GM21737 (cell line): ENCODE measurements around the gene MRPL34.

Experiments used
- ATAC-seq: cut with Tn5 transposase; IDR thresholded peaks from one replicate; pipeline ENCODE4 v1.9.1; 2021; ENCODE audit warnings: mild to moderate bottlenecking, moderate library complexity; ENCODE audit not compliant: unreplicated experiment

The MRPL34 gene

DNA sequence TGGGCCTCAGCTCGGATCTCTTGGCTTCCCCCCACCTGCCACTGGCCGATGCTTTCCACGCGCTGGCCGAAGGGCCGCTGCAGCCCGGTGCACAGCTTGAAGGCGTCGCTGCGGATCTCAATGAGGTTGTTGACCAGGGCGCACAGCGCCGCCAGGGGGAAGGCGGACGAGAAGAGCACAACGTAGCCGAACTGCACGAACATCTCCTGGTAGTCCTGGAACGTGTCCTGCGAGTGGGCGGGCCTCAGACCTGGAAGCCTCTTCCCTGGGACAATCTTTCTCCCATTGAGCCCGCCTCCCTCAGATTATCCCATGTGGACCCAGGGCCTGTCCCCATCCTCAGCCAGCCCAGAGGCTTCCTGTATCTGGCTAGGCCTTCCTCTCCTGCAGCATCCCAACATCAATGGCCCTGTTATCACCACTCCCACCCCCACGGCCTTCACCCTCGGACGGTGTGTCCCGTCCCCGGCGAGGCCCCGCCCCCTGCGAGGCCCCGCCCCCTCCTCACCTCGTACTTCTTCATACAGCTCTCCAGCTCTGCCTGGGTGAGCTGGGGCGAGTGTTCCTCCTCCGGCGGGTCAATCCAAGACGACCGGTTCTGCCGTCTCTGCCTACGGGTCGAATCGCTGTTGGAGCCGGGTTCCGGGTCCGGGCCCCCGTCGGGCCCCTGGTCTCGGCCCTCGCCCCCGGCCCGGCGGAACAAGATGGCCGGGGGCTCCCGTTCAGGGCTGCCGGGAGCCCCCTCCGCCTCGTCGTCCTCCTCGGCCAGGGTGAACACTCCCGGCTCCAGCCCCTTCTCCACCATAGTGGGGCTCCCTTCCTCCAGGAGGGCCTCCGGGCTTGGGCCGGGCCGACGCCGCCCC is 22.2 kb downstream of the MRPL34 start:
- ATAC-seq = no peak

DNA sequence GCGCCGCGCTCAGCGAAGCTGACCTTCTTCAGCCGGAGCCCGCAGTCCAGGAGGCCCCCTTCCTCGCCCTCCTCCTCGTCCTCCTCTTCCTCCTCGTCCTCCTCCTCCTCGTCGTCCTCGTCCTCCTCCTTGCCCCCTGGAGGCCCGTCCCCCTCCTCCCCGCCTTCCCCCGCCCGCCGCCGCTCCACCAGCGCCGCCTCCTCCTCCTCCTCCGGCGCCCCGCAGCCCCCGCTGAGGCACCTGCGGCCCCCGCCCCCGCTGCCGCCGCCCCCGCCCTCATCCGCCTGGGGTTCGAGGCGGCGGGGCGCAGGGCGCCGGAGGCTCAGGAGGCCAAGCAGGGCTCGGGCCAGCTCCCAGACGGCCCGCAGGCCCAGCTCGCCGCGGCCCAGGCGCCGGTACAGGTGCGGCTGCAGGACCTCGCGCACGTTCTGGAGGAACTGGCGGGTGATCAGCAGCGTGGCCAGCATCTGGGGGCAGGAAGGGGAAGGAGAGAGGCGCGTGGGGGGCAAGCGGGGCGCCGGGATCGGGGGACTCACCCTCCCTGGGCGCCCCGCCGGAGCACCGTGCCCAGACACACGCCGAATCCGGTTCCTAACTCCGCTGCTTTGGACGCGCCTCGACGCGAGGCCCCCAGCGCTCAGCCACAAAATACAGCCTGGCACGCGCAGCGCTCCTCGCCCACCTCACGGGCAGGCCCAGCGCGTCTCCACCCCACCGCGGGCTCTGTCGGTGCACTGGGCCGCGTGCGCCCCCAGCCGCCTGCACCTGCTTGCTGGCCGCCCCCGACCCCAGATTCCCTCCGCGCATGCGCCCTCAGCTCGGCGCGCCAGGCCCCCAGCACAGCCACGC is 23.1 kb downstream of the MRPL34 start:
- ATAC-seq = no peak

- no peak for ATAC-seq
Observed at GRCh38 chr19:17329366-17330261, 23.9 kb downstream of the MRPL34 start.

GRCh38 chr19:17330262-17331044 is 24.8 kb downstream of the MRPL34 start:
- ATAC-seq = no peak

DNA sequence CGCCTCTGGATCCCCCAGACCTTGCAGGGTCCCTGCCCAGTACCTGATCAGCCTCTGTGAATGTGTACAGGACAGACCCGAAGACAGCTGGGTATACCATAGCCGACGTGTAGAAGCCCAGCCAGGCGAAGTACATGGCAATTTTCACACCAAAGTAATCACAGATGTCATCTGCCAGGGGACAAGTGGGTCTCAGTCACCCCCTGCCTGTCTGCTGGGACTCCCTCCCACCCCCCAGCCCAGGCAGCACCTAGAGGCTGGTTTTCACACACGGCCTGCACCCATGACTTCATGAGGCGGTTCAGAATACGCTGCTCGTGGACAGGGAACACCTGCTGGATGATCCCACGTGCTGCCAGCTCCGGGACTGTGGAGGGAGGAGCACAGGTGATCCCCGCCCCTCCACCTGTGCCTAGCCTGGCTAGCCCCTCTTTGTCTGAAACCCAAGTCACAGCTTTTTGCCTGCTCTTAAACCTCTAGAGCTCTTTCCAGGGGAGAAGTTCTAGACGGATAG is 25.4 kb downstream of the MRPL34 start:
- no peak for ATAC-seq

DNA sequence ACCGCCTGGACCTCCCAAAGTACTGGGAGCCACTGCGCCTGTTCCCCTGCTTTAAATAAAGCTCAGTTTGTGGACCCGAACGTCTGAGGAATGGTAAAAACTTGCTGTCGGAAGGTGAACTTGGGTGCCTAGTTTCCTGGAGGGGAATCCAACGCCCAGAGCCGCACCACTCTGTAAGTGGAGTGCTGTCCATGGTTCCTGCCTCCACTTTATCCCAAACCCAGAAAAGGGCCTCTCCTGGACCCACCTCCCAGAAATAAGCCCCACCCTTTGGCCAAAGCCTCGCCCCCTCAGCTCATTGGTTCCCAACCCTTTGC is 26.6 kb downstream of the MRPL34 start:
- ATAC-seq = no peak

DNA sequence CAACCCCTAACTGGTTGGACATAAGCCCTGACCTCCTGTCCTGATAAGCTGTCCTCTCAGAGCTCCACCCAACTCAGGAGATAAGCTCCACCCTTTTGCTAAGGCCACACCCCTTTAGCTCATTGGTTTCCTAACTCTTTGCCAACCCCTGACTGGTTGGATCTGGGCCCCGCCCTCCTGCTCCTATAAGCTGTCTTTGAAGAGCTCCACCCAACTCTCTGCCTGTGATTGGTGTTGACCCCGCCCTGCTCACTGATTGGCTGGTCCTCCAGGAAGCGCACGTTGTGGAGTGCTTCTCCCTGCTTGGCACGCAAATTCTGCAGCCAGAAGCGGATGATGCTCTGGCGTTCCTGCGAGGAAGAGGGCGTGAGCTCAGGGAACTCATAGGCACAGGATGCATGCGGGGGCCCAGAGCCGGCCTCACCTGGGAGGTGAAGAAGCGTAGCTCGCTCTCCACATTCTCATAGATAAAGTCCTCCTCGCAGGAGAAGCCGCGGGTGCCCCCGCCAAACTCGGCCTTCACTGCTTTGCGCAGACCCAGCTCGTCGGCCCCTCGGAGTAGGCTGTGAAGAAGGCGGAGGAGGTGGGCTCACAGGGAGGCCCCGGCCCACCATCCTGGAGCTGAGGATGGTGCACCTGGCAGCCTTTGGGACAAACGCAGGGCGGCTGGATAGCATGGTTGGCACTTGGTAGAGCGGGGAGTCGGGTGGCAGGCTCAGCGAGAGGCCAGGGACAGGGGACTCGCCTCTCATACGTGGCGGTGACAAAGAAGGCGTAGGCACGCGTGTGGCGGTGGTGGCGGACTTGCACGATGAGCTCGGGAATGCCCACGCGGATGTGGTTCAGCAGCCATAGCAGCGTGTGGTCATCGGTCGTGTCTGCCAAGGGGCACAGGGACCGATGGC is 27.3 kb downstream of the MRPL34 start:
- no peak for ATAC-seq

DNA sequence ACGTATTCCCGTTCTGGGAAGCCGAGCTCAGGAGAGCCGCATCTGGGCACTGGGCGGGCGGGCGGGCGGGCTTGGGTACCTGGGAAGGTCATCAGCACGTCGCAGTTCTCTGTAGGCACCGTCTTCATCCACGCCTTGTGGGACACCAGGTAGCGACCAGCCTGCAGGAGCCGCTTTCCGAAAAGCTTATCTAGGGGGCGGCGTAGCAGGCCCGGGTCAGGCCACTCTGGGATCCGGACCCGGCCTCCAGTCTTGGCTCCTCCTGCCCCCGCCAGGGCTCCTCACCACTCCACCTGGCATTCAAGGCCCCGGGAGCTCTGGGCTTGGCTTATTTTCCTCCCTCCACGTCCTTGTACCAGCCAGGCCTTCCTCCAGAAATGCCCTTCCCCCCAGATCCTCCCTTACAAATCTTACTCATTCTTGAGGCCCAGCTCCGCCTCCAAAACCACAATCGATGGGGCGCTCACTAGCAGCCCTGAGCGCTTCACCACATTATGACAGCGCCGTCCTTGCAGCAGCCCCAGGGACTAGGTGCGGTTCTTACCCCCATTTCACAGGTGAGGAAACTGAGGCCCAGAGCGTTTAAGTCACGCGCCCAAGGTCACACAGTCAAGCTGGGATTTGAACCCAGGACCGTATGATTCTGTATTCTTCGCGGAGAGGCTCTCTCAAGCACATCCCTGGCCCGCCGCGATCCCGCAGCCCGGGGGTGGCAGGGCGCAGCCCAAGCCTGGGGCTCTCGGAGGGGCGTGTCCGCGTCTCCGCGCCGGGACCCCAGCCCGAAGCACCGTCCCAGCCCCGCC is 28.1 kb downstream of the MRPL34 start:
- ATAC-seq = no peak

- peak; percentile 43 for ATAC-seq
Observed at GRCh38 chr19:17334414-17335409, 29.0 kb downstream of the MRPL34 start, which contains the start of gene ANO8. ANO8 (minus strand) TSS chr19:17334855; CDS start chr19:17334670, 185 bp downstream.

- ATAC-seq = no peak
Observed at GRCh38 chr19:17335575-17335974, 29.9 kb downstream of the MRPL34 start.

GRCh38 chr19:17336872-17337674 is 31.4 kb downstream of the MRPL34 start, which contains the start of gene GTPBP3:
GTPBP3 (plus strand) TSS chr19:17337553; CDS start chr19:17337612, 59 bp downstream.
- ATAC-seq = peak; percentile 67

DNA sequence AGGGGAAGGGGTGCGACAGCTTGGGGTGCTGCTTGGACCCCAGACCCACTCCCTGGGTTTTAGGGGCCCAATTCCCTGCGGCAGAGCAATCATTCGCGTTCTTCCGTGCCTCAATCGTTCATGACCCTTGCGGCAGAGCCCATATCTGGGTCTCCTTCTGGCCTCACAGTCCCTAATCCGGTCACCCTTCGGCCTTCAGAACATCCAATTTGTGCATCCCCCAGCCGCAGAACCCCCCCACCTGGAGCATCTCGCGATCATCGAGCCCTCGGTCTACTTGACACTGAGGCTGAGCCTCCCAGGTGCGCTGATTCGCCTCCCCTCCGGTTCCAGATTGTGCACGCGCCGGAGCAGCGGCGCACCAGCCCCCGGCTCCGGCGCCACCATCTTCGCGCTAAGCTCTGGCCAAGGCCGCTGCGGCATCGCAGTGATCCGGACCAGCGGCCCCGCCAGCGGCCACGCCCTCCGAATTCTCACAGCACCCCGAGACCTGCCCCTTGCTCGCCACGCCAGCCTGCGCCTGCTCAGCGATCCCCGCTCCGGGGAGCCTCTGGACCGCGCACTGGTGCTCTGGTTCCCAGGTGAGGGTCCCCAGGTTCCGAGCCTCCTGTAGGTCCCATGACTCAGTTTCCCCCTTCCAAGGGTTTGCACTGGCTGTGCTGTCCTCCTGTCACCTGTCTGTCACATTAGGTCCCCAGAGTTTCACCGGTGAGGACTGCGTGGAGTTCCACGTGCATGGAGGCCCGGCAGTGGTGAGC is 32.2 kb downstream of the MRPL34 start:
- no peak for ATAC-seq

DNA sequence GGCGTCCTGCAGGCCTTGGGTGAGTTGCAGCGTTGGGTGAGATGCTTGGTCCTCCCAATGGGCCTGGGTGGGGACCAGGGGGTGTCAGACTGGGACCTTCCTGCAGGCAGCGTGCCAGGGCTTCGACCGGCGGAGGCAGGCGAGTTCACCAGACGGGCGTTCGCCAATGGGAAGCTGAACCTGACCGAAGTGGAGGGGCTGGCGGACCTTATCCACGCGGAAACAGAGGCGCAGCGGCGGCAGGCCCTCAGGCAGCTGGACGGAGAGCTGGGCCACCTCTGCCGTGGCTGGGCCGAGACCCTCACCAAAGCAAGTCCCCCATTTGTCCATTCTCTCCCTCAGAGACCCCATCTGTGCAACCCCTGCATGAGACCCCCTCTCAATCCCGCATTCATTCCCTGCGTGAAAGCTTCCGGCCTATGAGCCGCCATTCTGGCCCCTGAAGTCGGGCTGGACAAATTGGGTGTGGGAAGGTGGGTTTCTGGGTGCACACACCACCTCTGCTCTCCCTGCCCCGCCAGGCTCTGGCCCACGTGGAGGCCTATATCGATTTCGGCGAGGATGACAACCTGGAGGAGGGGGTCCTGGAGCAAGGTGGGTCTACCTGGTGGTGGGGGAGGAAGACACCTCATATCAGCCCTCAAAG is 32.9 kb downstream of the MRPL34 start:
- no peak for ATAC-seq

- ATAC-seq = no peak
Observed at GRCh38 chr19:17339088-17339741, 33.5 kb downstream of the MRPL34 start.
